Fibroblast of the aortic adventitia (primary cell): ENCODE data around the gene ITGB2. TPM values are rescaled to one million over a fixed set of nuclear protein-coding genes. Genes with fewer than 3 reads are reported as not detected.

Source experiments
- DNase-seq: peaks from one replicate; pipeline ENCODE4 v3.0.0-alpha.2; 2010; ENCODE audit warnings: low read depth
- H3K4me3 ChIP-seq: 2 replicates; pipeline ENCODE4 v1.5.1; 2011; ENCODE audit warnings: low read depth, mild to moderate bottlenecking, control low read depth, low read length, moderate library complexity
- CTCF ChIP-seq: IDR thresholded peaks from 2 replicates; pipeline ENCODE4 v1.5.1; 2011; ENCODE audit warnings: mild to moderate bottlenecking, low read length, control low read depth, inconsistent platforms; ENCODE audit not compliant: insufficient read depth
- total RNA-seq: library from RNA; depleted of rRNA; stranded (reverse); fragments of >200 nt; gene quantifications from 2 replicates; pipeline ENCODE4 v1.2.3, GENCODE V29; 2012; ENCODE audit warnings: low replicate concordance

The ITGB2 gene
- total RNA-seq, 1 donor, result 0.09 TPM

GRCh38 chr21:44872649-44873355 is 47.9 kb downstream of the ITGB2 start:
- peak; percentile 40 for DNase-seq
- peak overlapping the region; percentile 94 for H3K4me3 ChIP-seq
- TF ChIP-seq CTCF, result no peak

GRCh38 chr21:44872323-44872648 is 48.4 kb downstream of the ITGB2 start:
- no peak for DNase-seq
- no peak for TF ChIP-seq CTCF
- peak overlapping the region; percentile 94 for H3K4me3 ChIP-seq

GRCh38 chr21:44871576-44872269 is 49.0 kb downstream of the ITGB2 start:
- no peak for TF ChIP-seq CTCF
- DNase-seq, result peak; percentile 91
- H3K4me3 ChIP-seq, result peak overlapping the region; percentile 94

GRCh38 chr21:44870748-44871495 is 49.8 kb downstream of the ITGB2 start:
- H3K4me3 ChIP-seq, result peak overlapping the region; percentile 94
- no peak for DNase-seq
- TF ChIP-seq CTCF, result no peak

GRCh38 chr21:44869781-44870747 is 50.6 kb downstream of the ITGB2 start:
- no peak for TF ChIP-seq CTCF
- H3K4me3 ChIP-seq, result peak overlapping the region; percentile 50
- peak; percentile 96 for DNase-seq

GRCh38 chr21:44868707-44869106 is 52.0 kb downstream of the ITGB2 start:
- no peak overlapping the region for H3K4me3 ChIP-seq
- DNase-seq, result no peak
- no peak for TF ChIP-seq CTCF
